MM.1S (cell line): Measurements from ENCODE around the gene JMJD6.

ENCODE experiments used
- DNase-seq: peaks from one replicate; pipeline ENCODE4 v3.0.0-alpha.2; 2015
- H2AFZ ChIP-seq: fragments of 300-600 bp; sonication (generic); 2 replicates; pipeline ENCODE4 v1.6.0; 2016; ENCODE audit warnings: antibody characterized with exemption, low read length
- H3F3A ChIP-seq: fragments of 300-600 bp; sonication (generic); 2 replicates; pipeline ENCODE4 v1.6.1; 2016; ENCODE audit warnings: mild to moderate bottlenecking, antibody characterized with exemption, low read length, moderate library complexity, mixed read lengths; ENCODE audit not compliant: insufficient read depth
- H3K27ac ChIP-seq: fragments of 300-600 bp; sonication (generic); 2 replicates; pipeline ENCODE4 v1.5.1; 2016; ENCODE audit warnings: mild to moderate bottlenecking, low read length
- H3K27me3 ChIP-seq: fragments of 300-600 bp; sonication (generic); replicated peaks from 2 replicates; pipeline ENCODE4 v1.6.0; 2016; ENCODE audit warnings: low read length; ENCODE audit not compliant: insufficient read depth
- H3K36me3 ChIP-seq: fragments of 300-600 bp; sonication (generic); replicated peaks from 2 replicates; pipeline ENCODE4 v1.6.1; 2016; ENCODE audit warnings: mild to moderate bottlenecking, low read length, mixed read lengths; ENCODE audit not compliant: insufficient read depth
- H3K4me1 ChIP-seq: fragments of 300-600 bp; sonication (generic); 2 replicates; pipeline ENCODE4 v1.6.1; 2016; ENCODE audit warnings: low read length, mixed read lengths
- H3K4me2 ChIP-seq: fragments of 300-600 bp; sonication (generic); 2 replicates; pipeline ENCODE4 v1.6.0; 2016; ENCODE audit warnings: low read depth, low read length
- H3K4me3 ChIP-seq: fragments of 300-600 bp; sonication (generic); 2 replicates; pipeline ENCODE4 v1.5.1; 2016; ENCODE audit warnings: low read length, mixed read lengths
- H3K79me2 ChIP-seq: fragments of 300-600 bp; sonication (generic); 2 replicates; pipeline ENCODE4 v1.6.1; 2016; ENCODE audit warnings: mixed run types, low read length, mixed read lengths
- H3K9ac ChIP-seq: fragments of 300-600 bp; sonication (generic); 2 replicates; pipeline ENCODE4 v1.6.1; 2016; ENCODE audit warnings: low read length, mixed read lengths
- H3K9me2 ChIP-seq: fragments of 300-600 bp; sonication (generic); replicated peaks from 2 replicates; pipeline ENCODE4 v1.6.1; 2016; ENCODE audit warnings: mild to moderate bottlenecking, low read length, mixed read lengths; ENCODE audit not compliant: insufficient read depth
- H3K9me3 ChIP-seq: fragments of 300-600 bp; sonication (generic); replicated peaks from 2 replicates; pipeline ENCODE4 v1.6.1; 2016; ENCODE audit warnings: mild to moderate bottlenecking, low read length, mixed read lengths; ENCODE audit not compliant: insufficient read depth
- H4K20me1 ChIP-seq: fragments of 300-600 bp; sonication (generic); 2 replicates; pipeline ENCODE4 v1.6.1; 2016; ENCODE audit warnings: mild to moderate bottlenecking, low read length, moderate library complexity, mixed read lengths; ENCODE audit not compliant: insufficient read depth
- CTCF ChIP-seq: fragments of 300-600 bp; sonication (generic); IDR thresholded peaks from 2 replicates; pipeline ENCODE4 v1.5.1; 2016; ENCODE audit warnings: antibody characterized with exemption, low read length, mixed read lengths
- EZH2 ChIP-seq: fragments of 300-600 bp; sonication (generic); optimal IDR thresholded peaks from 2 replicates; pipeline ENCODE3; 2017; ENCODE audit warnings: low read depth, mild to moderate bottlenecking, antibody characterized with exemption, low read length, mixed read lengths
- EZH2phosphoT487 ChIP-seq: fragments of 300-600 bp; sonication (generic); IDR thresholded peaks from 2 replicates; pipeline ENCODE4 v1.6.1; 2018; ENCODE audit warnings: antibody characterized with exemption, low read length

JMJD6 gene

GRCh38 chr17:76674600-76674999 is 51.8 kb downstream of the JMJD6 start:
- Histone ChIP-seq H3K9me3 (no peaks in the 10 kb centered on the region), H3K27ac (no peak overlapping the region), H3K9me2 (no peaks in the 10 kb centered on the region), H3K4me1 (peaks cover 6% of the 10 kb centered on the region), H3K79me2 (no peaks in the 10 kb centered on the region), H3K4me3 (no peak overlapping the region), H2AFZ (no peak overlapping the region), H3K9ac (no peak overlapping the region), H3K4me2 (no peak overlapping the region), H4K20me1 (no peaks in the 10 kb centered on the region), H3K36me3 (no peaks in the 10 kb centered on the region), H3F3A (peaks cover 7% of the 10 kb centered on the region; the same call in 1 of the 2 replicates), H3K27me3 (no peaks in the 10 kb centered on the region)
- TF ChIP-seq EZH2 (no peak), CTCF (no peak), EZH2phosphoT487 (no peak)
- no peak for DNase-seq

GRCh38 chr17:76673729-76674128 is 52.7 kb downstream of the JMJD6 start:
- Histone ChIP-seq H3K4me2 (no peak overlapping the region), H3K27ac (no peak overlapping the region), H3K27me3 (no peaks in the 10 kb centered on the region), H3K4me1 (peaks cover 6% of the 10 kb centered on the region), H3K79me2 (no peaks in the 10 kb centered on the region), H2AFZ (no peak overlapping the region), H3K36me3 (no peaks in the 10 kb centered on the region), H4K20me1 (no peaks in the 10 kb centered on the region), H3K9me2 (no peaks in the 10 kb centered on the region), H3K9ac (no peak overlapping the region), H3K9me3 (no peaks in the 10 kb centered on the region), H3K4me3 (no peak overlapping the region), H3F3A (peaks cover 7% of the 10 kb centered on the region; the same call in 1 of the 2 replicates)
- DNase-seq: no peak
- TF ChIP-seq CTCF (no peak), EZH2phosphoT487 (no peak), EZH2 (no peak)

GRCh38 chr17:76672892-76673291 is 53.5 kb downstream of the JMJD6 start:
- peaks cover 7% of the 10 kb centered on the region; the same call in 1 of the 2 replicates for H3F3A ChIP-seq
- H3K9ac ChIP-seq: no peak overlapping the region
- H3K4me2 ChIP-seq: peak overlapping the region; percentile 74
- H3K4me1 ChIP-seq: peaks cover 6% of the 10 kb centered on the region
- no peaks in the 10 kb centered on the region for H3K9me2 ChIP-seq
- H2AFZ ChIP-seq: no peak overlapping the region
- H3K79me2 ChIP-seq: no peaks in the 10 kb centered on the region
- no peaks in the 10 kb centered on the region for H3K36me3 ChIP-seq
- peaks cover 3% of the 10 kb centered on the region; the same call in 1 of the 2 replicates for H3K27me3 ChIP-seq
- no peaks in the 10 kb centered on the region for H3K9me3 ChIP-seq
- no peak for DNase-seq
- TF ChIP-seq EZH2 (no peak), CTCF (no peak), EZH2phosphoT487 (no peak)
- no peak overlapping the region for H3K4me3 ChIP-seq
- no peak overlapping the region for H3K27ac ChIP-seq
- no peaks in the 10 kb centered on the region for H4K20me1 ChIP-seq
